Breast epithelium (tissue), 3 donors: ENCODE measurements around the gene COL18A1.

Source experiments
- CTCF ChIP-seq, 3 donors: fragments of 450-650 bp; IDR thresholded peaks; one replicate each; pipeline ENCODE4 v1.5.1; 2016 to 2017; ENCODE audit warnings: antibody characterized with exemption in 3 of 3, mild to moderate bottlenecking in 3 of 3, moderate library complexity in 3 of 3
- POLR2A ChIP-seq: fragments of 450-650 bp; IDR thresholded peaks from one replicate; pipeline ENCODE4 v1.6.1; 2016; ENCODE audit warnings: antibody characterized with exemption, mild to moderate bottlenecking, moderate library complexity

- TF ChIP-seq POLR2A (no peak), CTCF (IDR thresholded peaks at IDR 0.05) (no peak)
Observed at GRCh38 chr21:45380566-45380965, 24.4 kb upstream of the COL18A1 start.
